CD4-positive, alpha-beta T cell treated with Interferon alpha-2 for 1 hour (primary cell): Measurements from ENCODE around the gene GNAL.

ENCODE experiments used
- DNase-seq, 2 donors: peaks; one replicate each; pipeline ENCODE4 v3.0.0-alpha.2; 2020 to 2022

Gene GNAL

GRCh38 chr18:11775436-11776174 lies 86.5 kb downstream of the GNAL start:
- no peak for DNase-seq

GRCh38 chr18:11780042-11780441 lies 91.0 kb downstream of the GNAL start:
- DNase-seq: no peak

- DNase-seq: no peak
Observed at GRCh38 chr18:11783716-11784331, 94.8 kb downstream of the GNAL start.

GRCh38 chr18:11784674-11785304 lies 95.7 kb downstream of the GNAL start:
- DNase-seq: no peak

GRCh38 chr18:11785444-11786055 lies 96.5 kb downstream of the GNAL start:
- no peak for DNase-seq

GRCh38 chr18:11789716-11790510 lies 100.8 kb downstream of the GNAL start:
- no peak for DNase-seq

GRCh38 chr18:11791131-11791530 lies 102.1 kb downstream of the GNAL start:
- DNase-seq: no peak

GRCh38 chr18:11792632-11793031 lies 103.6 kb downstream of the GNAL start:
- DNase-seq: no peak

GRCh38 chr18:11794195-11794594 lies 105.1 kb downstream of the GNAL start:
- DNase-seq: no peak

- DNase-seq: no peak
Observed at GRCh38 chr18:11795916-11796315, 106.9 kb downstream of the GNAL start.

GRCh38 chr18:11798271-11798670 lies 109.2 kb downstream of the GNAL start:
- no peak for DNase-seq

GRCh38 chr18:11799066-11799465 lies 110.0 kb downstream of the GNAL start:
- DNase-seq: no peak

- DNase-seq: no peak
Observed at GRCh38 chr18:11800566-11801334, 111.7 kb downstream of the GNAL start.

GRCh38 chr18:11801573-11801972 lies 112.5 kb downstream of the GNAL start:
- no peak for DNase-seq

- no peak for DNase-seq
Observed at GRCh38 chr18:11802158-11802557, 113.1 kb downstream of the GNAL start.

GRCh38 chr18:11802586-11802985 lies 113.5 kb downstream of the GNAL start:
- DNase-seq: no peak

- no peak for DNase-seq
Observed at GRCh38 chr18:11807233-11807632, 118.2 kb downstream of the GNAL start.

GRCh38 chr18:11808001-11808855 lies 119.2 kb downstream of the GNAL start:
- no peak for DNase-seq

- DNase-seq: no peak
Observed at GRCh38 chr18:11809895-11810294, 120.8 kb downstream of the GNAL start.

- DNase-seq: no peak
Observed at GRCh38 chr18:11810379-11810778, 121.3 kb downstream of the GNAL start.

GRCh38 chr18:11811009-11811408 lies 121.9 kb downstream of the GNAL start:
- DNase-seq: no peak
